ENCODE measurements around the gene SCML1.
"Not testable (repeated sequence)": the region's sequence is repeated elsewhere in the genome, so short reads cannot be mapped to it uniquely, and the experiment has no call there.

SCML1 gene

GRCh38 chrX:17738737-17739535 is 1.6 kb downstream of the SCML1 start:
- FAIRE-seq (peak; percentile 66), DNase-seq (ENCODE audit: low spot score) (no peak)

GRCh38 chrX:17740137-17741122 is 3.1 kb downstream of the SCML1 start:
- DNase-seq (ENCODE audit: low spot score) (no peak), FAIRE-seq (no peak)

DNA sequence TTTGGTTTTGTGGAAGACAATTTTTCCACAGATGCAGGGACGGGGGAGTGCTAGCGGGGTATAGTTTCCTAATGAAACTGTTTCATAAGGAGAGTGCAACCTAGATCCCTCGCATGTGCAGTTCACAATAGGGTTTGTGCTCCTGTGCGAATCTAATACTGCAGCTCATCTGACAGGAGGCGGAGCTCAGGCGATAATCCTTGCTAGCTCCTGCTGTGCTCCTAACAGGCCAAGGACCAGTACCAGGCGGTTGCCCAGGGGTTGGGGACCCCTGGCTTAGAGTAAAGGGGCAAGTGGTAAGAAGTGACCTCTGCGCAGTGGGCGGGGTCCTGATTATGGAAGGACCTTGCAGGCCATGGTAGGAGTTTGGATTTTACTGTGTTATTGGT is 3.8 kb downstream of the SCML1 start:
- no peak for DNase-seq (ENCODE audit: low spot score)
- no peak for FAIRE-seq

DNA sequence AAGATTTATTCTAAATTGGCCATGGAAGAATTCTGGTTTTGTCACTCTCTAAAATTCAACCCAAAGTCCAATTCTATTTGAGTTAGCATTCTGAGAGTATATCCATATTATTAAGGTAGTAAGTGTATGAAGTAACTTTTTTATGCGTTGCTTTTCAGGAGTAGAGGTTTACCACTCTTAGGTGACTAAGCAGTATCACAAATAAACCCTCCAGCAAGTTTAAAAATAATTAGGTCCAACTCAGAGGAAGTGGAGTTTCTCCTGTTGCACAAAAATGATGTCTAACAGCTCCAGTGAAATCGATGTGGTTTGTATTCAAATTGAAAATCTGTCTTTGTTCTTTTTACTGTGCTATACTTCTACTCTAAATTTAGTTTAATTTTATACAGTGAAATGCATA is 6.6 kb downstream of the SCML1 start:
- DNase-seq (ENCODE audit: low spot score) (no peak), FAIRE-seq (peak; percentile 54)

GRCh38 chrX:17744896-17745523 is 7.7 kb downstream of the SCML1 start:
- DNase-seq (ENCODE audit: low spot score) (no peak), FAIRE-seq (peak; percentile 76)

GRCh38 chrX:17747692-17748091 is 10.4 kb downstream of the SCML1 start:
- no peak for DNase-seq (ENCODE audit: low spot score)
- no peak for FAIRE-seq

- FAIRE-seq: no peak
These were observed 11.4 kb downstream of the SCML1 start for GRCh38 chrX:17748684-17749083.

GRCh38 chrX:17750436-17750835 is 13.1 kb downstream of the SCML1 start:
- FAIRE-seq (no peak), DNase-seq (ENCODE audit: low spot score) (no peak)

More at GRCh38 chrX:17748684-17749083, 11.4 kb downstream of the SCML1 start:
- no peak for DNase-seq (ENCODE audit: low spot score)

- DNase-seq (ENCODE audit: low spot score) (no peak), FAIRE-seq (no peak)
These were observed 21.1 kb downstream of the SCML1 start for GRCh38 chrX:17758382-17758781.

DNA sequence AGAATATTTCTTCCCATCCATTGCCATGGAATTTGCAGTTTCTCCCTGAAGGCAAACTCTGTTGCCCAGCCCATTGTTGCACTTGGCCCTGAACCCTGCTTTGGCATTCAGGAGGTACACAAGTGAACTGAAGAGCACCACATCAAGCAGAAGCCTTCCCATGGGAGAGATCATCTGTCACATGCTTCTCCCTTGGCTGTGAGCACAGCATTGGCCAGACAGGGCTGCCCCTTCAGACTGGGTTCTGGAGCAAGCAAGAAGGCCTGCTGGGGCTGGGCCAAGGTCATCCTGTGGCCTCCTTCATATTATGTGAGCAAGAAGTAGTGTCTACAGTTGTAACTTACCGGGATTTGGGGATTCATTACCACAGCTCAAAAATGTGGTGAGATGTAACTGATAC is 22.7 kb downstream of the SCML1 start:
- DNase-seq (ENCODE audit: low spot score) (no peak), FAIRE-seq (no peak)

GRCh38 chrX:17767734-17768133 is 30.4 kb downstream of the SCML1 start:
- FAIRE-seq (no peak), DNase-seq (ENCODE audit: low spot score) (no peak)

- FAIRE-seq: no peak
- DNase-seq (ENCODE audit: low spot score): no peak
These were observed 31.7 kb downstream of the SCML1 start for GRCh38 chrX:17768997-17769396.

- FAIRE-seq: no peak
- no peak for DNase-seq (ENCODE audit: low spot score)
These were observed 32.5 kb downstream of the SCML1 start for GRCh38 chrX:17769701-17770269.

- no peak for DNase-seq (ENCODE audit: low spot score)
- FAIRE-seq: no peak
These were observed 36.1 kb downstream of the SCML1 start for GRCh38 chrX:17773221-17773876.

- FAIRE-seq (no peak), DNase-seq (ENCODE audit: low spot score) (no peak)
These were observed 36.8 kb downstream of the SCML1 start for GRCh38 chrX:17774053-17774452.

- DNase-seq (ENCODE audit: low spot score) (no peak), FAIRE-seq (no peak)
These were observed 41.7 kb downstream of the SCML1 start for GRCh38 chrX:17778997-17779396.

DNA sequence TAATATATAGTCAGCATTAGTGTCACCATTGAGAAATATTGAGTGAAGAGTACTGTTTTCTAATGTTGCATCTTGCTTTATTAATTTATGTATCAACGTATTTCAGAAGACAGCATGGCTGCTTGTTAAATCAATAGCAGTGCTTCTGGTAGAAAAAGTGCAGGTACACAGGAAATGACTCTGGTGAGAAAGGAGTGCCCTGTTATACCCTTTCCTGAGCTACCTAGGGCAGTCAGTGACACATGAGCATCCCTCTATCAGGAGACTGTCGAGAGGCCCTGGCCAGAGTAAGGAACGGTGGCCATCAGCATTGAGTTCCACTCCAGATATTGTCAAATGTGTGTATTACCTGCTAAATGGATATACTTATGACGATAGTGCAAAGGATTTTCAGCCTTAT is 42.1 kb downstream of the SCML1 start:
- DNase-seq (ENCODE audit: low spot score) (no peak), FAIRE-seq (no peak)

DNA sequence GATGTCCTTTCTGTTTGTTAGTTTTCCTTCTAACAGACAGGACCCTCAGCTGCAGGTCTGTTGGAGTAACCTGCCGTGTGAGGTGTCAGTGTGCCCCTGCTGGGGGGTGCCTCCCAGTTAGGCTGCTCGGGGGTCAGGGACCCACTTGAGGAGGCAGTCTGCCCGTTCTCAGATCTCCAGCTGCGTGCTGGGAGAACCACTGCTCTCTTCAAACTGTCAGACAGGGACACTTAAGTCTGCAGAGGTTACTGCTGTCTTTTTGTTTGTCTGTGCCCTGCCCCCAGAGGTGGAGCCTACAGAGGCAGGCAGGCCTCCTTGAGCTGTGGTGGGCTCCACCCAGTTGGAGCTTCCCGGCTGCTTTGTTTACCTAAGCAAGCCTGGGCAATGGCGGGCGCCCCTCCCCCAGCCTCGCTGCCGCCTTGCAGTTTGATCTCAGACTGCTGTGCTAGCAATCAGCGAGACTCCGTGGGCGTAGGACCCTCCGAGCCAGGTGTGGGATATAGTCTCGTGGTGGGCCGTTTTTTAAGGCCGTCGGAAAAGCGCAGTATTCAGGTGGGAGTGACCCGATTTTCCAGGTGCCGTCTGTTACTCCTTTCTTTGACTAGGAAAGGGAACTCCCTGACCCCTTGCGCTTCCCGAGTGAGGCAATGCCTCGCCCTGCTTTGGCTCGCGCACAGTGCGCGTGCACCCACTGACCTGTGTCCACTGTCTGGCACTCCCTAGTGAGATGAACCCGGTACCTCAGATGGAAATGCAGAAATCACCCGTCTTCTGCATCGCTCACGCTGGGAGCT is 49.5 kb downstream of the SCML1 start:
- DNase-seq (ENCODE audit: low spot score); FAIRE-seq: not testable (repeated sequence)

DNA sequence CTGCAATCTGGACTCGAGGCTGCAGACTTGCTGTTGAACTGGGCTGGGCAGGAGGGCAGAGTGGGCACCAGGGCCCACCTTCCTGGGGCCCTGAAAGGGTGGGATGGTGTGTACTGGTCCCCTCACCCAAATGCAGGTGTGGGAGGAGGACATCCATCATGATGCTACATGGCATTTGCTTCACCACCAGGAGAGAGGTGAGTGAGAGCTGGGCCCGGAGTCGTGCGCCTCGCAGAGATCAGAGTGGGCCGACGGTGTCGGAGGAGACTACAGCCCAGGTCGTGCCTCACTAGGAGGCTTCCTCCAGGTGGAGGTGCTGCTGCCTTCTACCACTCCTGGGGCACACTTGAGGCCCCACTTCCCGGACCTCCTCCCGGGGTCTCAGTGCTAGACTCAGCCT is 50.3 kb downstream of the SCML1 start:
- DNase-seq (ENCODE audit: low spot score) (no peak), FAIRE-seq (no peak)

GRCh38 chrX:17788439-17788838 is 51.1 kb downstream of the SCML1 start:
- FAIRE-seq (no peak), DNase-seq (ENCODE audit: low spot score) (no peak)
